GM21825 (cell line): ENCODE measurements around the gene SLC7A6OS.
"Not testable (repeated sequence)": the region's sequence is repeated elsewhere in the genome, so short reads cannot be mapped to it uniquely, and the experiment has no call there.

Experiments used
- ATAC-seq: cut with Tn5 transposase; IDR thresholded peaks from one replicate; pipeline ENCODE4 v1.9.1; 2021; ENCODE audit warnings: mild to moderate bottlenecking, moderate library complexity; ENCODE audit not compliant: unreplicated experiment

The SLC7A6OS gene

GRCh38 chr16:68299571-68300453 lies 10.9 kb downstream of the SLC7A6OS start:
- no peak for ATAC-seq

DNA sequence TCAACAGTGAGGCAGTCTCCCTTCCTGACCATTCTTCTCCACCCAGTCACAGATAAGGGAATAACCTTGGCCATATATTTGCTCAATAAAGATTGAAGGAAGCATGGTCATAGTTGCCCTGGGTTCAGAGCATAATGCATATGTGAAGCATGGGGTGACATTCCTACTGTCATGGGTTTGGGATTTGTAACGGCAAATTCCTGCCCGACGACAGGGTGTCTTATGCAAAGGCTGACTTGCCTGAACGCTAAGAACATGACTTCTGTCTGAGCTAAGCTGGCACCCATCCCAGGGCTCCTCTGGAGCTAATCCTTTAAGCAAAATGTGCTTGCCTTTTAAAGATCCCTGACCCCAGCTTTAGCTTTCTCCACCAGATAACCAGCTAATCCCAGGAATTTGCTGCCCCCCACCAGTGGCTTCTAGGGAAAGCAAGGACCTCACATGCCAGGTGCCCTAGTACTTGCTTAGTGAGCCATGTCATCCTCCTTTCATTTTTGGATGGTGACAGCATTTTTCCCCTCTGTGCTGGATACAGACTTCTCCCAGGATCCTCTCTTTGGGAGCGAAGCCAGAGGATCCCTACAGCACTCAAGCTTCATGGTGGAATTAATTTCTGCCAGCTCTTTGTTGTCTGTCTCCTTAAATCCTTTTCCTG lies 11.7 kb downstream of the SLC7A6OS start:
- ATAC-seq = no peak

GRCh38 chr16:68298312-68298711 lies 12.4 kb downstream of the SLC7A6OS start:
- ATAC-seq = no peak

DNA sequence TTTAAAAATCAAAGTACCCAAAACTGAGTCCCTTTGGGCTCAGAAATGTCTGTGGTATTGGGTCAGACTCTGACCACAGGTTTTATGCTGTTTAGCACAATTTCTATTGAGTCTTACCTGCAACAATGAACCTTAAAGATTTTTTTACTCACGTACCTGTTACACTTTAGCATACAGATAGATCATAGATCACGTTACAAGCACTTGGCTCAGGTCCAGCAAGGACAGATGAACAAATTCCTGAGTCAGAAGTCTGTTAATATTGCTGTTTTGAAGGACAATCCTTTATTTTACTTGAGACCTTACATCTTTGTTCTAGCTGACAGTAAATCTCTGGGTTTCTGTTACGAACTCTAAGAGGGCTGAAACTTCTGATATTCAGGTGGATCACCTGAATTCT lies 12.8 kb downstream of the SLC7A6OS start:
- no peak for ATAC-seq

GRCh38 chr16:68296693-68297092 lies 14.1 kb downstream of the SLC7A6OS start:
- ATAC-seq = no peak

DNA sequence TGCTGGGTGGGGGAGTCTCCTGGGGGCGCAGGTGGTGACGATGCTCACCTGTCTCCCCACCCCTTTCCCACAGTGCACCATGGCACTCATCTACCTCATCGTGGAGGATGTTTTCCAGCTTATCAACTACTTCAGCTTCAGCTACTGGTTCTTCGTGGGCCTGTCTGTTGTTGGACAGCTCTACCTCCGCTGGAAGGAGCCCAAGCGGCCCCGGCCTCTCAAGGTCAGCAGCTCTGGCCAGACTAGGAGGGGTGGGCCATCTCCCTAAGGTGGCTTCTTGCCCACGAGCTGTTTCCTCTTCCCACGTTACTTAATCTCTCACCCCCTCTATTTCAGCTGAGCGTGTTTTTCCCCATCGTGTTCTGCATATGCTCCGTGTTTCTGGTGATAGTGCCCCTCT lies 14.5 kb downstream of the SLC7A6OS start:
- no peak for ATAC-seq

DNA sequence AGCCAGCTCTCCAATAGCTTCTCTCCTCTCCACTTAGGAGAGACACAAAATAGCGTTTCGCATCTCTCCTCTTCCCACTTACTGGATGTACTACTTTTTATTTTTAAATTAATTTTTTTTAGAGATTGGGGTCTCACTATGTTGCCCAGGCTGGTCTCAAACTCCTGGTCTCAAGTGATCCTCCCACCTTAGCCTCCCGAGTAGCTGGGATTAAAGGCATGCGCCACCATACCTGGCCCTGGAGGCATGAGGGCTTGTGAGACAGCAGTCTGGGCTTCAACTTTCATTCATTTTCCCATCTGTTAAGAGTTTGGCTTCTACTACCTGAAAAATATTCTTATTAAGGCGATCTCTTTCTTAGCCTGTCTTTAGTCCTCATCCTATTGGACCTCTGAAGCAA lies 18.3 kb downstream of the SLC7A6OS start:
- ATAC-seq = no peak

DNA sequence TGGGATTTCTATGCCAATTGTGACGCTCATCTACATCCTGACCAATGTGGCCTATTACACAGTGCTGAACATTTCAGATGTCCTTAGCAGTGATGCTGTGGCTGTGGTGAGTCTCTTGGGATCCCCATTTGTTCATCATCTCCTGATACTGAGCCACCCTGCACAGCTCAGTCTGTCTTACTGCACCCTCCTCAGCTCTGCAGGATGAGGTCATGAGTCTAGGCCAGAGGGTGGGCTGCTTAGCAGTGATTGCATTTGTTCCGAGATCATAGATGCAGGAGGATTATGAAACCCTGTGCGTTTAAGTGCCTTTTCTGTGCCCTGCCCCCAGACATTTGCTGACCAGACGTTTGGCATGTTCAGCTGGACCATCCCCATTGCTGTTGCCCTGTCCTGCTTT lies 19.5 kb downstream of the SLC7A6OS start:
- ATAC-seq = no peak

DNA sequence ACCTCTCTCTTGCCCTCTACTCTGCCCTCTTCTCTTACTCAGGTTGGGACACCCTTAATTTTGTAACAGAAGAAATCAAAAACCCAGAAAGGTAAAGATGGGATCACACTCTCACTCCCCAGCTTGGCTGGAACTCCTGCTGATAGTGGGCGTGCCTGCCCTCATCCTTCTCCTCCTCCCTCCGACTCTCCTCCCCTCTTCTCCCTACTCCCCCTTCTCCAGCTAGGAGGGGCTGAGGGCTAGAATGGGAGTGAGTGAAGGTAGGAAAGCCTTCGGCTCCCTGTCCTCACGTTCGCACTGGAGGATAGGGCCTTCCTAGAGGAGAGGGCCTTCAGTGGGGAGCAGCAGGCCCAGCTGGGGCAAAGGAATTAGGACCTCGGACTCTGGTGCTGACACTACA lies 20.3 kb downstream of the SLC7A6OS start:
- ATAC-seq = no peak

- ATAC-seq = peak; percentile 68
These were observed 21.0 kb downstream of the SLC7A6OS start for GRCh38 chr16:68289621-68290329.

DNA sequence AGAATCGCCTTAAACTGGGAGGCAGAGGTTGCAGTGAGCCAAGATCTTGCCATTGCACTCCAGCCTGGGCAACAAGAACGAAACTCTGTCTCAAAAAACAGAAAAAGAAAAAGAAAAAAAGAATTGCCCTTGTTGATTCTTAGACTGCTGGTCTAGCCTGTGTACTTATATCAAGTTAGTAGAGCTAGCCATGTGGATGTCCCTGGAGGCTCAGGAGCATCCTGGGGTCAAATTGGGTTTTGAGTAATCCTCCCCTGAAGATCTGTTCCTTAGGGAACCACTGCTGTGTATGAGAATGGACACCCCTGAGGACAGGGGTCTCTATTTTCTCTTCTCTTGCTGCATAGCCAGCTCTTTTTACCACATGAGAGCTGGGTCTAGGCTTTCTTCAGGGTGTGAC lies 21.5 kb downstream of the SLC7A6OS start:
- ATAC-seq = no peak

GRCh38 chr16:68288796-68289195 lies 21.9 kb downstream of the SLC7A6OS start:
- not testable (repeated sequence) for ATAC-seq

GRCh38 chr16:68288252-68288650 lies 22.5 kb downstream of the SLC7A6OS start:
- no peak for ATAC-seq

DNA sequence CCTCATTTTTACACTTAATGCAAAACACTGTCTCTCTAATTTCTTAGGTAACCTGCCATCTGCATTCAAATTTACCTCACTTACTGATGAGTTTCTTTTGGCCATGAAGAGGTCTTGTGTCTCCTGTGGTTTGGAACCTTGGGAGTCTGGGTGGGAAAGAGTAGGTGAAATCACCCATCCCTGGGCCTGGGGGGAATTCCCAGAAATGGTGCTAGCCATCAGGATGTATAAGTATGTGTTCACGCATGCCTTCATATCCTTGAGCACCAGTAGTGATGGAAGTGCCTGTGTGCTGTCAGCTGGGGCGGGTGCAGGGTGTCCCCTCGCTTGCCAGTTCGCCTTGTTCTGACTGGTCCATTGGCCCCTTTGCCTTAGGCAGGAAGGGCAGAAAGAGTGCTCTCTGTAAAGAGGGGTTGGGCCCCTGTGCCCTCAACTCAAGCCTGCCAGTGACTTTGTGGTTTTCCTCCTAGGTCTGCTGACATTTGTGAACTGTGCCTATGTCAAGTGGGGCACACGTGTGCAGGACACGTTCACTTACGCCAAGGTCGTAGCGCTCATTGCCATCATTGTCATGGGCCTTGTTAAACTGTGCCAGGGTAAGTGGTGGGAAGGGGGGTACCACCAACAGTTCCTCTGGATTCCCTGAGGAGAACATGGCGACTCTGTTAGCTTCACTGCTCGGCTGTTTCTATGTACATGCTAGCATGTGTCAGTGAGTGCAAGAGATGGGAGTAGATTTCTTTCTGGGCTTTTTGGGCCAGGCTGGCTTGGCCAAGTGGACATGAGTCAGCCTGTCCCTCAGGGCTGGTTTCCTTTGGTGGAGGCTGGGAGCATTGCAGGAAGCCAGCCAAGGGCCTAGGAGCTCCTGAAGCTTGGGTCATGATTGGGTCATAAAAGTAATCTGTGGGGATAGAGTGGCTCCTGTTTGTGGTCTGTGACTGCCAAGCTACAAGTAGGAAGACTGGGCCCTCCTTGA lies 23.2 kb downstream of the SLC7A6OS start:
- no peak for ATAC-seq

GRCh38 chr16:68286153-68287074 lies 24.3 kb downstream of the SLC7A6OS start:
- no peak for ATAC-seq

GRCh38 chr16:68285683-68286082 lies 25.1 kb downstream of the SLC7A6OS start:
- no peak for ATAC-seq

- ATAC-seq = peak; percentile 46
These were observed 25.9 kb downstream of the SLC7A6OS start for GRCh38 chr16:68284847-68285246.

DNA sequence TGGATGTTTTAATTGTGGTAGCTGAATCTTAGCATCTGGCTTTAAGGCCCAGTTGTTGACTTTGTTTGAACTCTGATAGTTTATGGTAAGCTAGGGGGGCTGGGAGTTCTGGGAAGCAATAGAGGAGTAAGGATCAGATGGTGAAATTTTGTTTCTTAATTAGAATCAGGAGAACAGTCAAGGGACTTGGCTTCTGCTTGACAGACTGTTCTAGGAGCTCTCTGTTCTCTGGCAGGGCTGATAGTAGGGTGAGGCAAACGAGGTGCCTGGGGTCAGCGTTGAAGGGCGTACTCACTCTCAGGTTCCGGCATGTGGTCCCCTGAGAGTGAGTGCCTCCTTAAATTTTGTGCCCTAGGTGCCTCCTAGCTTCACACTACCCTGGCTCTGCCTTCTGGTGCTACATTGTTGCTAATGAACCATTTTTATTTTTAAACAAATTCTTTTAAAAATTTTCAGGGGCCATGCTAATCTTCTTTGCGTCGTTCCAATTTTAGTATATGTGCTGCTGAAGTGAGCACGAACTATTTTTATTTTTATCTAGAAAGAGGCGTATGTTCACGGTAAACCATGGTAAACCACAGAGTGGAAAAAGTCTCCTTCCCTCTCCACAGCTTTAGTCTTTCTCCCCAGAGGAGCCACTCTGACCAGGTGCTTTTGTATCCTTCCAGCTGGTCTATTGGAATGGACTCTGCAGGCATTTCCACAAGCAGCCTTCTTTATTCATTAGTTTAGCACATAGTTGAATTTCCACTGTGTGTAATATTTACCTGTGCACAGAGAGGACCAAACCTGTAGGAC lies 26.7 kb downstream of the SLC7A6OS start:
- ATAC-seq = no peak

DNA sequence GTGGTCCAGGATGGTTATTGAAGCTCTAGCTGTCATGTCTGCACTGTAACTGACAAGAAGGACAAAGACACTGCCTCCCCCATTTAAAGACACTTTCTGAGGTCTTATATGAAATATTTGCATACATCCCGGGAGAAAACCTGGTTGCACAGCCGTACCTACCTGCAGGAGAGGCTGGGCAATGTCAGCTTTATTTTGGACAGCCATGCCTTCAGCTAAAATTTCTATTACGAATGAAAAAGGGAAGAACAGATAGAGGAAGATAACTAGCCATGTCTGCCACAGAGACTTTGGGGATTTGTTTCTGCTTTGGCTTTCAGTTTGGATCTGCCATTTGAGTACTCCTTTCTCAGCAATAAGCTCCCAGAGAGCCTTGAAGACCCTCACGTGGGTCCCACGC lies 27.4 kb downstream of the SLC7A6OS start:
- ATAC-seq = no peak
